Type B pancreatic cell (in vitro differentiated cells): Measurements from ENCODE around the gene KIF6. TPM values are rescaled to one million over a fixed set of nuclear protein-coding genes. Genes with fewer than 3 reads are reported as not detected.

Experiments
- DNase-seq: peaks from one replicate; pipeline ENCODE4 v3.0.0; 2021; ENCODE audit warnings: mixed read lengths; ENCODE audit not compliant: unreplicated experiment; ENCODE audit errors: extremely low spot score
- H3K27ac Mint-ChIP-seq: 2 replicates; pipeline ENCODE4 v1.8.0; 2021; ENCODE audit warnings: mild to moderate bottlenecking, mixed read lengths
- H3K27me3 Mint-ChIP-seq: 2 replicates; pipeline ENCODE4 v1.8.0; 2021; ENCODE audit warnings: mixed read lengths
- H3K36me3 Mint-ChIP-seq: 2 replicates; pipeline ENCODE4 v1.8.0; 2021; ENCODE audit warnings: mixed read lengths
- H3K4me1 Mint-ChIP-seq: one replicate; pipeline ENCODE4 v1.8.0; 2021; ENCODE audit warnings: mixed read lengths; ENCODE audit not compliant: unreplicated experiment
- H3K4me3 Mint-ChIP-seq: 2 replicates; pipeline ENCODE4 v1.8.0; 2021; ENCODE audit warnings: mild to moderate bottlenecking, mixed read lengths
- H3K9me3 Mint-ChIP-seq: 2 replicates; pipeline ENCODE4 v1.8.0; 2021; ENCODE audit warnings: mixed read lengths
- total RNA-seq: library from RNA; stranded (reverse); gene quantifications from 2 replicates; pipeline ENCODE4 v1.2.1, GENCODE V29; 2021; ENCODE audit warnings: low replicate concordance
- TF ChIP-seq, protein P1 (sequence below): fragments of 200-600 bp; sonication (generic); conservative IDR thresholded peaks from 2 replicates; pipeline ENCODE4 v1.5.0; 2021; ENCODE audit warnings: antibody characterized with exemption, mild to moderate bottlenecking

KIF6 gene
- total RNA-seq, 1 donor from 2014 or later, result 3.3 TPM

DNA sequence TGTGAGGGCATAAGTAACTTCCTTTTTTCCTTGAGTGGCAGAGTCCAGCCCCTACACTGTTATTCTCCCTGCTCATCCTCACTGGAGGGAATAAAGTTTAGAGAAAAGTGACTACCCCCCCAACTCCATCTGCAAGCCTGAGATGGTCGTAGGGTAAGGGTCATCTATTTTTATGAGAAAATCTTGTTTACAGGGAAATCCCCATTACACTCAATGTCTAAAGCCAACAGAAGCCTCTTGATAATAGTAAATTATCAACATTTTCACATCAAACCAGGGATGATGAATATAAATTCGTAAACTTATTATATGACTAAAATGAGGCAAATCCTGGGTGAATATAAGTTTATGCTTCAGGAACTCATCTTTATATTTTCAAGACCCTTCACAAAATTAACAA is 228.8 kb downstream of the KIF6 start:
- no peaks in the 10 kb centered on the region for H3K36me3 Mint-ChIP-seq
- H3K4me1 Mint-ChIP-seq, result peaks cover 10% of the 10 kb centered on the region
- peaks cover 7% of the 10 kb centered on the region for H3K27me3 Mint-ChIP-seq
- H3K9me3 Mint-ChIP-seq, result peaks cover 2% of the 10 kb centered on the region
- H3K4me3 Mint-ChIP-seq, result no peak overlapping the region
- no peak for DNase-seq
- no peak overlapping the region for H3K27ac Mint-ChIP-seq
- TF ChIP-seq, protein P1, sequence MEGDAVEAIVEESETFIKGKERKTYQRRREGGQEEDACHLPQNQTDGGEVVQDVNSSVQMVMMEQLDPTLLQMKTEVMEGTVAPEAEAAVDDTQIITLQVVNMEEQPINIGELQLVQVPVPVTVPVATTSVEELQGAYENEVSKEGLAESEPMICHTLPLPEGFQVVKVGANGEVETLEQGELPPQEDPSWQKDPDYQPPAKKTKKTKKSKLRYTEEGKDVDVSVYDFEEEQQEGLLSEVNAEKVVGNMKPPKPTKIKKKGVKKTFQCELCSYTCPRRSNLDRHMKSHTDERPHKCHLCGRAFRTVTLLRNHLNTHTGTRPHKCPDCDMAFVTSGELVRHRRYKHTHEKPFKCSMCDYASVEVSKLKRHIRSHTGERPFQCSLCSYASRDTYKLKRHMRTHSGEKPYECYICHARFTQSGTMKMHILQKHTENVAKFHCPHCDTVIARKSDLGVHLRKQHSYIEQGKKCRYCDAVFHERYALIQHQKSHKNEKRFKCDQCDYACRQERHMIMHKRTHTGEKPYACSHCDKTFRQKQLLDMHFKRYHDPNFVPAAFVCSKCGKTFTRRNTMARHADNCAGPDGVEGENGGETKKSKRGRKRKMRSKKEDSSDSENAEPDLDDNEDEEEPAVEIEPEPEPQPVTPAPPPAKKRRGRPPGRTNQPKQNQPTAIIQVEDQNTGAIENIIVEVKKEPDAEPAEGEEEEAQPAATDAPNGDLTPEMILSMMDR, result no peak

DNA sequence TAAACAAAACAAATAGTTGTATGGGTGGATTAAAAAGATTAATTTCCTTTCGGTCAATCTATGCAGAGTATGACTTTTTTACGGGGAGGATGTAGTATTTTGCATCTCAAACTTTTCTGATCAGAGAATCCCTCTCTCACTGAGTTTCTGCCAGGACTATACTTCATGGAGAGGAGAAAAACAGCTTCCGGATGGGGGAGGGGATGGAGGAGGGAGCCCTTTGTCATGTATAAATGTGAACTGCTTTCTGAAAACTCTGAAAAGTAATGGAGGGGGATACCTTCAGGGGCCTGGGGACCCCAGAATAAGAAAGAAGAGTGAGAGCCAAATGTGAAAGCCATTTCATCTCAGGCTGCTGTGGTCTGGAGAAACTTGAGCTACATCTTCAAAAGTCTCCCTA is 229.6 kb downstream of the KIF6 start:
- Mint-ChIP-seq H3K4me3 (no peak overlapping the region), H3K4me1 (peaks cover 10% of the 10 kb centered on the region), H3K9me3 (no peaks in the 10 kb centered on the region), H3K36me3 (no peaks in the 10 kb centered on the region), H3K27me3 (peaks cover 5% of the 10 kb centered on the region), H3K27ac (no peak overlapping the region)
- TF ChIP-seq, protein P1, result no peak
- no peak for DNase-seq

DNA sequence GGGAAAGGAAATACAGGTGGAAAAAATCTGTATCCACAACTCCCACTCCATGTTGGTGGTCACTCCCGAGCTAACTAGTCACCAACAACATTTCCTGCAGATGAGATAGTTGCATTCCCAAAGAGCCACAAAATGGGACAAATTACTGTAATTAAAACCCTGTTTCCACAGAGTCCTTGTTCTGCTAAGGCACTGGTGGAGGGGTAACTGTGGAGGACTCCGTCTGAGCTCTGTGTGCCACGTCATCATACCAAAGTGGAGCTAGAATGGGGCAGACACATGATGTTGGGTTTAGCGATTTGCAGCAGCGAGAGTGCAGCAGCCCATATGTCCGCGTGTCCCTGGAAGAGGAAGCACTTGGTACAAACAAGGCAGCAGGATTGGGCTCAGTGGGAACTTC is 230.2 kb downstream of the KIF6 start:
- no peak overlapping the region for H3K4me3 Mint-ChIP-seq
- H3K27ac Mint-ChIP-seq, result no peak overlapping the region
- no peak for DNase-seq
- H3K27me3 Mint-ChIP-seq, result peaks cover 3% of the 10 kb centered on the region
- TF ChIP-seq, protein P1, result no peak
- peaks cover 10% of the 10 kb centered on the region for H3K4me1 Mint-ChIP-seq
- H3K36me3 Mint-ChIP-seq, result no peaks in the 10 kb centered on the region
- H3K9me3 Mint-ChIP-seq, result no peaks in the 10 kb centered on the region

DNA sequence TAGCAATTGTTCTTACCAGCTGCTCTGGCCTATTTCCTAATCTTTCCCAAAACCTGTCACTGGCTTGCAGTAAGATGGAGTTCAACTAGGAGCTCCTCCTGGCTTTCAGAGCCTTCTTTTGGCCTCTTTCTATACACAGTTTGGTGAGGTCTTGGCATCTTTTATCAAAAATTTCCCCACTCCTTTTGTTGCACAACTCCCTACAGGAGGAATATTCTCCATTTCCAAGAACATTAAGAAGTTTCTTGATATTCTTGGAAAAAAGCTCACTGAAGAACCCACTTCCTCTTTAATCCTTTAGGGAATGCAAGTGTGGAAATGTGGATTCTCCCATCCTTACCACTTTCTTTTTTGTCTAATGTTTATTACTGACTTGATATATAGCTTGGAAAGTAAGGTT is 231.4 kb downstream of the KIF6 start:
- DNase-seq, result no peak
- H3K9me3 Mint-ChIP-seq, result no peaks in the 10 kb centered on the region
- TF ChIP-seq, protein P1, result no peak

DNA sequence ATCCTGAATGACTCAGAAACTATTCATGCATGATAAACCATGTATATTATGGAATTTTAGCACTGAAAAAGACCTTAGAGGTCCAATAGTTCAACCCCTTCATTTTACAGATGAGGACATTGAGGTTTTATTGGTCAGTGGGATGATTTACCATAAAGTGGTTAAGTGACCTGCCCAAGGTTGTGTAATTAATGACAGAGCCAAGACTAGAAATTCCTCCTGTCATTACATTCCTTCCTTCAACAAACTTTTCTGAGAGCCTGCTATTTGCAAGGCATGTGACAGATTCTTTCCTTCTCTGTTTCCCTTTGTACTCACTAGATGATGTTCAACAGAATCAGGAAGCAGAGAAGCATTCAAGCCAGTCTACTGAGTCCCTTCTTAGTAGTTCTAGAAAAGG is 232.0 kb downstream of the KIF6 start:
- peaks cover 10% of the 10 kb centered on the region for H3K4me1 Mint-ChIP-seq
- no peak for DNase-seq
- no peaks in the 10 kb centered on the region for H3K27me3 Mint-ChIP-seq
- no peak overlapping the region for H3K4me3 Mint-ChIP-seq
- H3K36me3 Mint-ChIP-seq, result no peaks in the 10 kb centered on the region
- peak overlapping the region; percentile 54 for H3K27ac Mint-ChIP-seq
- H3K9me3 Mint-ChIP-seq, result no peaks in the 10 kb centered on the region
- TF ChIP-seq, protein P1, result no peak

More for the DNA sequence above, 231.4 kb downstream of the KIF6 start:
- Mint-ChIP-seq H3K4me1 (peaks cover 10% of the 10 kb centered on the region), H3K27me3 (no peaks in the 10 kb centered on the region), H3K36me3 (no peaks in the 10 kb centered on the region), H3K4me3 (no peak overlapping the region), H3K27ac (no peak overlapping the region)

DNA sequence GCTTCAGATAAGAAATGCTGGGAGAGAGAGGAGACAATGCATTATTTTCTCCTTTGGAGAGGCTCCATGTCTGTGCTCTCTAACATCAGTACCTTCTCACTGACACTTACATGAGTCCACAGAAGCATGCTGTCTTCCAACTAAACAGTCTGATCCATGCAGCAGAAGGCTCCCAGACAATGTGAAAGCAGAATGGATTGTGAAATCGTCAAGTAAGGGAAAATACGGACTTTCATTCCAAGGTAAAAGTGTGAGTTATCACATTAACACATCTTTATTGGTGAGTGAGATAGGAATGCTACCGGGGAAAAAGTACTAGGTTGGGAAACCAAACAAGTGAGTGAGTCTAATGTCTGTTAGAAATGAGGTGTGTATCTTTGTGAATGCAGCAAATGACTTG is 235.1 kb downstream of the KIF6 start:
- no peaks in the 10 kb centered on the region for H3K36me3 Mint-ChIP-seq
- no peaks in the 10 kb centered on the region for H3K27me3 Mint-ChIP-seq
- H3K4me3 Mint-ChIP-seq, result no peak overlapping the region
- no peak overlapping the region for H3K27ac Mint-ChIP-seq
- no peak for DNase-seq
- TF ChIP-seq, protein P1, result no peak
- H3K4me1 Mint-ChIP-seq, result peaks cover 10% of the 10 kb centered on the region
- H3K9me3 Mint-ChIP-seq, result no peaks in the 10 kb centered on the region
